NCI-H748 (cell line): Measurements from ENCODE around the gene KCNJ9.
A peak's percentile ranks its signal among the peaks of the same experiment; 100 is the strongest.

Source experiments
- DNase-seq: peaks from one replicate; lab custom pipeline; 2025; ENCODE audit not compliant: unreplicated experiment; lab: John Stamatoyannopoulos, UW

Gene KCNJ9

DNA sequence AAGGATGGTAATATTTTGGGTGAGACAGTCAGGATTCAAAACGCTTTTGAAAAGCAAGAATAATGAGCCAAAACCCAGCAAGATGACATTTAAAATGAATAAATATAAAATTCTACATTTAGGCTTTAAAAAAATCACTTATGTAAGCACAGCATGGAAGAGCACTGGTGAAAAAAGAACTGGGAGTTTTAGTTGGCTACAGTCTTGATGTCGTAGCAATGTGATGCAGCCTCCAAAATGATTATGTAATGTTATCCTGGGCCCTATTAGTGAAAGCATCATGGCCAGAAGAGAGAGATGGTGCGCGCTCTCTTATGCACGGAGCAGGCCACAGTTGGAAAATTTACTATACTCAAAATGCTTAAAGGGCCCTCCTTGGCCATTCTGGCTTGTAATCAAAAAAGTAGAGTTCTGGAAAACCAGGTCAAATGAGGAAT lies 5.1 kb downstream of the KCNJ9 start:
- no peak for DNase-seq

DNA sequence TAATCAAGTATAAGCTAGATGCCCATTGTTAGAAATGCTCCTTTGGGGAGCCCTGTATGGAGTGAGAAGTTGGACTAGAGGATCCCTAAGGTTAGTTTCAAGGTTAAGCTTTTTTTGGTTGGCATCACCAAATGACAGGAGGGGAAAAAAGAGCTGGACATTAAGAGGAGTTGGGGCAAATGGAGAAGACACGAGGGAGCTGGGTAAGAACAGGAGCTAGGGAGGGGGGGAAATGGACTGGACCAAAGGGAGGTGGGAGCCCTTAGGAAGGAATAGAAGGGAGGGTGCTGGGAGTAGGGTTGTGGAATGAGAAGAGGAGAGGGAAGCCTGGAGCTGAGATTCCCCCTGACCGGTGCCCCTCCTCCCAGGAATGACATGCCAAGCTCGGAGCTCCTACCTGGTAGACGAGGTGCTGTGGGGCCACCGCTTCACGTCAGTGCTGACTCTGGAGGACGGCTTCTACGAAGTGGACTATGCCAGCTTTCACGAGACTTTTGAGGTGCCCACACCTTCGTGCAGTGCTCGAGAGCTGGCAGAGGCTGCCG lies 5.9 kb downstream of the KCNJ9 start:
- DNase-seq, result no peak

DNA sequence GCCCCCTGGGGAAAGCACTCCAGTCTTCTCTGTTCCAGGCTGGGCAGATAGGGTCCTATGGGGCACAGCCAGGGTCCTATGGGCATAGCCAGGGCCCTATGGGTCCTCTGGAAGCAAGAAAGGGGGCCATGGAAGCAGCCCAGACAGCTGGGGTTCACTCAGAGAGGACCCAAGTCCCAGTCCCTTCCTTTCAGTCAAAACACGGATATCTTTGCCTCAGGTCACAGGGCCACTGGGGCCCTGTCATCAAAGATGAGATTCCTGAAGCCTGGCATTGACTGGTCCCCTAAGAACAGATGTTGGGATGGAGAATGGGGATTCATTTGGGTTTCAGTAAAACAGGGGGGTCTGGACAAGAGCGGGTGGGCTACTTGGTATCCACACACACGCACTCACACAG lies 8.5 kb downstream of the KCNJ9 start:
- no peak for DNase-seq

DNA sequence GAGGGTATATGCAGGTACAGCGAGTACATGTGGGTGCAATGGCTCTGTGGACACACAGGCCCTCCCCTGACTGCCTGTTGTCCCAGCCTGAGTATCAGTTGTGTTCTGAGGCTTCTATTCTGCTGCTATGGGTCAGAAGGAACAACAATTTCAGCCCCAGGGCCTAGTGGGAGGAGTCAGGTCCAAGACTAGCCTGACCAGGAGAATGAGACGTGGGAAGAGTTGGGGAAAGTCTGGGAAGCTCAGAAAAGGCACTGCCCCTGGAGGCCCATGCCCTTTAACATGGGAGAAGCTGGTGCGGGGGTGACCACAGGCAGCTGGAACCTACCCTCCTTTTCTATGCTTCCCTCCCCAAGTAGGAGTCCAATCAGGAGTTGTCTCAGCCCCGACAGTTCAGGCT lies 9.4 kb downstream of the KCNJ9 start:
- DNase-seq, result no peak

DNA sequence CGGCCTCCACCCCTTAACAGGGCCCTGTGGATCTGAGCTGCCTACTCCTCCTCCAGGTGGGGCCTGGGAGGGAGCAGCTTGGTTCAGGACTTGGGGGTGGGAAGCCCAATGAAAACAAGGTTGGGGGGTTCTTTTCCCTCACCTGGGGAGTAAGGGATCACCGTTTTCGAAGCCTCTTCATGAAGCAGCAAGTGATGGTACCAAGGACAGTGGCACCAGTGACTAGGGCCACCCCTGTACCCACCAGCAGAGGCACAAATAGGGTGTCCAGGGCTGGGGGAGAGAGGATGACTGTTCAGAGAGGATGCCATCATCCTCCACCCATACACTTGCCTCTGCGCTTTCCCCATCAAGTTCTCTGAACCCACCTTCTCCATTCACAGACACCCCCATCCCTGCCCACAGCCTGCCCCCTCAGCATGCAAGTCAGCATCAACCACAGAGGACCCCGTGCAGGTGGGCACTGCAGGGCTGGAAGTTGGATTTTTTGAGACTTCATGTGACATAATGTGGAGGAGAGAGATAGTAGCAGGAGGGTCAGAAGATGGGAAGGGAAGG lies 10.4 kb downstream of the KCNJ9 start:
- no peak for DNase-seq

DNA sequence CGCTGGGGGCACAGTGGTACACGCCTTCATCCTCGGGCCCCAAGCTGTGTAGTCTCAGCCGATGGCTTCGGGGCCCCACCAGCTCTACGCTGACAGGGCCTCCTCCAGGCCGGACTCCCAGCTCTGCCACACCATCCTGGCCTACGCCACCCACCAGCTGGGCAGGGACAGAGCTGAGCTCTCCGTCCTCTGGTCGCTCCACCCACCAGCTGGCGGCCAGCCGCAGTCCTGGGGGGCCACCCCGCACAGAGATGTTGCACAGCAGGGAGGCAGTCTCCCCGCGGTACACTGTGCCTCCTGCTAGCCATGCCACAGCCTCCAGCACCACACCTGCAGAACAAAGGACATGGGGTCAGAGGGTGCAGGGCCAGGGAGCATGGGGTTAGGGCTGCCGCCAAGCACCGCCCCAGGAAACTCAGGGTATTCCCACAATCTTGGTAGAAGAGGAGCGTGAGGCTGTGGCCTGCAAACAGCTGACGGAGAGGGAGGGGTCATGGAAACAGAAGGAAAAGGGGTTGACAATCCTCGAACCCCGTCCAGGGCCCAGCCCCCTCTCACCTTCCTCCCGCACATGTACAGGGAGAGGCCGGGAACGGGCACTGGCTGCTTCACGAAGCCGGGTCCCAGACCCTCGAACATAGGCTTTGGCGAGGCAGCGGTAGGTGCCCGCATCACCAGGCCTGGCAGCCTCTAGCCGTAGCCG lies 11.2 kb downstream of the KCNJ9 start:
- DNase-seq, result no peak

DNA sequence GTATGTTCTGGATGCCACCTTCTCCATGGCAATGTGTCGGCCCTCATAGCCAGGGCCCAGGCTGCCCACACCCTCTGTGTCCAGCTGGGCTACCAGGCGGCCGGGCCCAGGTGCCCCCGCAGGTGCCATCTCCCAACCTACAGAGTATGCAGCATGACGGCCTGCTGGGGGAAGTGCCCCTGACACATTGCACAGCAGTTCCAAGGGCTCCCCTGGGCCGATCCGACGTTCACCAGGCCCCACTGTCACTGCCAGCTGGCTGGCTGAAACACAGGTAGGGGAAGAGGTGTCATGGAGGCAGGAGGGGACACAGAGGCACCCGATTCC lies 11.7 kb downstream of the KCNJ9 start:
- DNase-seq, result no peak

DNA sequence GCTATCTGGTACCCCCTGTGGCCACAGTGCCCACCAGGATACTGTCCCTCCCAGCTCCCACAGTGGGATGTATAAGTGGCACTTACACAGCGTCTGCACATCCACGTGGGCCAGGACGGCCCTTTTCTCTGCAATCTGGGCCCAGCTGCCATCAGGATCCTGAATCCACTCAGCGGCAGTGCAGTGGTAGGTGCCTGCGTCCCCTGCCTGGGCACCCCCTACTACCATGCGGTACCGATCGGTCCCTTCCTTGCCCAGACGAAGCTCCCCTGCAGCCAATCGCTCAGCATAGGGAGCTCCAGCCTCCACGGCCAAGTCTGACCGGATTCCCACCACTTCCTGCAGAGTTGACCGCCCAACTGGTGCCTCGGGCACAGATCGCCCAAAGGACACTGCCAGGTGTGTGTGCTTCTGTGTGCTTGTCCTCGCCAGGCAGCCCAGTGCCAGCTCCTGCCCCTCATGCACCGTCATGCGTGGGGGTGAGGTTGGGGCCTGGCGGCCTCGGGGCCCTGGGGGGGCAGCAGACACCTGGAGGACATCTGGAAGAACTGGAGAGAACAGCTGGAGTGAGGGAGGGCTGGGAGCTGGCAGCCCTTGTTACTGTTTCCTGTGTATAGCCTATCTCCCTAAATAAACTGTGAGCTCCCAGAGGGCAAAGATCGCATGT lies 12.4 kb downstream of the KCNJ9 start:
- DNase-seq, result no peak

DNA sequence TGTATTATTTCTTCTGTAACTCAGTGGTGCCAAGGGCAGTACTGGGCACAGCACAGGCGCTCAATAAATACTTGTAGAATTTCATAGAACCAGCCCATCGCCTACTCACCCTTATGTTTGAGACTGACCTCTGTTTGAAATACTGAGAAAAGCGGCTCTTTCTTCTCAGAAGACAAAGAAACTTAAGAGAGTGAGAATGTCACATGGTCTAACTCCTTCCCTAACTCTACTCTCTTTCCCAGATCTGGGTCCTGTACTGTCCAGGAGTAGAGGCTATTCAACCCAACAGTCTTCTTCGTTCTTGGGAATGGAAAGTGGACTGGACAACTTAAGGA lies 12.9 kb downstream of the KCNJ9 start:
- no peak for DNase-seq

DNA sequence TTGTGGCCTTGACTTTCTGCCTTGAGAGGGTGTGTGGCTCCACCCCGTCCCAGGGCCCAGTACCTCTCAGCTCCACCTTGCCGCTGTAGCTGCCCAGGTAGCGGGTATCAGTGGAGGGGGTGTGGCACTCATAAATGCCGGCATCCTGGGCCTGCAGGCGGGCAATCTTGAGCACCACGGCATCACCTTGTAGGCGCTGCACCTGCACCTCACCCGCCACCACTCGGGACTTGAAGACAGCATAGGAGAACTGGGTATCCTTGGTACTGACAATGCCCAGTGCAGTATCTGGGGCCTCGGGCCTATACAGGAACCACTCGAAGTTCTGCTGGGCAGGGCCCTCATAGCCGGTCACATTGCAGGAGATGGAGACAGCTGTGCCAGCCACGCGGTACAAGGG lies 13.5 kb downstream of the KCNJ9 start:
- DNase-seq, result no peak

DNA sequence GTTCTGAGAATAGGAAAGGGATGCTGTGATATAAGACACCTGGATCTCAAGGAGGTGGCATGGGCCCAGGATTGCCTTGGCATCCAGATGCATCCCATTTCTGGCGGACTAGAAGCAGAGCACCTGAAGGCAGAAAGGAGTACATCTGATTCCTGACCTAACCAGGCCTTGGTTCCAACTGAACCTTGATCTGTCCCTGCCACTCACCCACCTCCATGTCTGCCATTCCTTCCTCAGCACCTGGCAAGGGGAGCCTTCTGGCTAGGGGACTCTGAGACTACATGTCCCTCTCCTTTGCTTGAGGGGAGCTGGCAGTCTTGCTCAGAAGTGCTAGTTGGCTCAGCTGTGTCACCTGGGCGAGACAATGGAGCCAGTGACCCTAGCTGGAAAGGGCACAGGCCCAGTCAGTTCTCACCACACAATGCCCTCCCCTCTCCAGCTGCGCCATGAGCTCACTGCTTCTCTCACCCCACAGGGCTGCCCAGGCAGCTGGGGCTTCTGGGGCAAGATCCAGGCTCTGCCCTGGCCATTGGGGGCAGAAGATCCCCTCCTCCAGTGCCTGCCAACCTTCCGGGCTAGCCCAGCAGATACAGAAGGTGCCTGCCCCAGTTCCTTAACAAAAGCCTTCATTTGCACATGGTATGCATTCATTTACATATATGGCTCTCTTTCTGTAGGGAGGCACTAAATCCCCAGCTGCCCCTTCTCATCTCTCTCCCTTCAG lies 14.2 kb downstream of the KCNJ9 start:
- DNase-seq, result peak; percentile 7

DNA sequence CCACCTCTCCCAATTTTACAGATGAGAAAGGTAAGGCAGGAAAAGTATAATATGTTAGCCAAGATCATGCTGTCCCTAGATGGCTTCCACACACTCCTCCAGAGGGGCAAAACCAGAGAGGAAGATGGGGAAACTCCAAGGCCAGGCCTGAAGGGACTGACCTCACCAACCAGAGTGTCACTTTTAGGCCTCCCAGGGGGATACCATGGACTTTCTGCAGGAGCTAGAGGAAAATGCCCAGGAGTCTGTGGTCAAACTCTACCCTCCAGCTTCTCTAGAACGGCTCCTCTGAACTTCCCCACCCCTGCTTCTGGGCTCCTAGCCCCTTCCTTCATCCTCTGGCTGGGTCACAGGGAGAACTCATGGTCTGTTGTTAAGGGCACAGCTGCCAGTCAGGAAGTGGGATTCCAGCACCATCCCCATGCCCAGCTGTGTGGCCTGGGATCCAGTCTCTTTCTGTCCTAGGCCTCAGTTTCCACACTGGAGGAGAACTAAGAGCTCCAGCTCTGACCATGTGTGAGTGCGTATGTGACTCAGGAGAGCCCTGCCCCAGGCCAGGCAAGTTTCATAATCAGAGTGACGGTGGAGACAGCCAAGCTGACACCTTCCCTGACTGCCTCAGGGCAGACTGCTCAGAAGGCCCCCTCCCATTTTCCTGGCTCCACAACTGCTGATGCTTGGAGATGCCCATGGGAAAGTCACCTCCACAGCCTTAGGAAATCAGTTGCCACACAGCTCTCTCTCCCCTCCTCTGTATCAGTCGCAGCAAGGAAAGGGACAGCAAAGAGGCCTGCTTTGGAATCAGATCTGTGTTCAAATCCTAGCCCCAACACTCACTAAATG lies 15.2 kb downstream of the KCNJ9 start:
- no peak for DNase-seq

DNA sequence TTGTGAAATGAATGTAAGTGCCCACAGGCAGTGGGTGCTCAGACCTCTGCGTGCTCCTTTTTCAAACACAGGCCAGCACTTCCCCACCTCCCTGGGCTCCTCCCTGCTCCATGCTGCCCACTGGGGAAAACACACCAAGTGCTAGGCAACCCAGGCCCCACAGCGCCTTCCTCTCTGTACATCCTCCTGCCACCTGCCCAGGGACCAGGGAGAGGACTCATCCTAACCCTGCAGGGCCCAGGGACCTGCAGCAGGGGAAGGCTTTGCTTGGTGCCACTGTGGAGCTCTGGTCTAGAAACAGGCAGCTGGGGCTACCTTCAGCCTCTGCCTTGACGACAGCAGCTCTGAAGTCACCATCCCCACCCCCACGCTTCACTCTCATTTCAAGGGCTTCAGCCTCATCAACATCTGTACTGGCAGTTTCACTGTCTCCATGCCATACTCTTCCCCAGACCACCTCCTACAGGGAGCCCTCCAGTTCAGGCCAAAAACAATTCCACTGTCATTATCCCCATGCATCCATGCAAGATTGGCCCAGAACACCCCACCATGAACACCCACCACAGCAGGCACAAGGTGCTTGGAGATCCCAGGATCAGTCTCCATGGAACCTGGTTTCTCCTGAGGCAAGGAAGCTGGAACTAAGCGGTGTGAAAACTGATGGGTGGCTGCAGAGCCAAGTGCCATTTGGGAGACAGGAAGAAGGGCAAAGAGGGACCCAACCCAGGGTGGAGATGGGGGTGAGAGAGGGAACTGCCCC lies 16.0 kb downstream of the KCNJ9 start:
- peak; percentile 32 for DNase-seq

DNA sequence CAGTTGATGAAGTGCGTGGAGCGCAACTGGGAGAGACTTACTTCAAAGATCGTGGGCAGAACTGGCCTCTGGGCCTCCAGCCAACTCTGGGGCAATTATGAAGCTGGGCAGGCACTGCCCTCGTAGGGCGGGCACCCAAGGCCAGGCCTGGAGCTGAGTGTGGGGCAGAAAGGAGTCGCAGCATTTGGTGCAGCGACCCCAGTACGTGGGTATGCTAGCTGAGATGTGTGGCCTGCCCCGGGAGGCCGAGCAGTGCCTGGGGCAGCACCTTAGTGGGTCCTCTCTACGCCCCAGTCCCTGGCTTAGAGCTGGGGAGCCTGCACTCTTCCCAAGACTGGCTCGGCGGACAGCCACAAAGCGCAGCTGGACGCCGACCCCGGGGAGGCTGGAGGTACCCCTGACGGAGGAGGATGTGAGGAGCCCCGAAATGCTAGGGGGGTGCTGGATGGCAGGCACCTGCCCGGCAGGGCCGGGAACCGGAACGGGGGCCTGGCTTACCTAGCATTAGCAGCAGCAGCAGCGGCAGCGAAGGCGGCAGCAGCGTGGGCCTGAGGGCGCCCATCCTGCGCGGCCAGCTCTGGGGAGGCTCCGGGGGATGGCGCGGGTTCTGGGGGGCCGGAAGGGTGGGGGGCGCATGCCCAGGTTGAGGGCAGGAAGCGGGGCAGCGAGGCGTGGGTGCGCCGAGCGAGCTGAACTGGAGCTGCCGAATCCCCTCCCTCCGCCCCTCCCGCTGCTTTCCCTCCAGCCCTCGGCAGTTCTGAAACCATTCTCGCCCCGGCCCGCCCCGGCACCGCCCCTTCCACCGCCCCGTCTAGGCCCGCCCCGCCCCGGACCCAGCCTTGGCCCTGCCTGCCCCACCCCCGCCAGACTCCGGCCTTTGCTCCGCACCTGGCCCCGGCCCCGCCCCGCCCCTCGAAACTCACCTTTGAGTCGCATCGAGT lies 16.8 kb downstream of the KCNJ9 start, which contains the start of gene IGSF8:
Gene IGSF8, minus strand, starts transcription at position 709 of the 941 bp plus-strand sequence. Its CDS starts 147 bp downstream, at position 562.
- peak; percentile 88 for DNase-seq

DNA sequence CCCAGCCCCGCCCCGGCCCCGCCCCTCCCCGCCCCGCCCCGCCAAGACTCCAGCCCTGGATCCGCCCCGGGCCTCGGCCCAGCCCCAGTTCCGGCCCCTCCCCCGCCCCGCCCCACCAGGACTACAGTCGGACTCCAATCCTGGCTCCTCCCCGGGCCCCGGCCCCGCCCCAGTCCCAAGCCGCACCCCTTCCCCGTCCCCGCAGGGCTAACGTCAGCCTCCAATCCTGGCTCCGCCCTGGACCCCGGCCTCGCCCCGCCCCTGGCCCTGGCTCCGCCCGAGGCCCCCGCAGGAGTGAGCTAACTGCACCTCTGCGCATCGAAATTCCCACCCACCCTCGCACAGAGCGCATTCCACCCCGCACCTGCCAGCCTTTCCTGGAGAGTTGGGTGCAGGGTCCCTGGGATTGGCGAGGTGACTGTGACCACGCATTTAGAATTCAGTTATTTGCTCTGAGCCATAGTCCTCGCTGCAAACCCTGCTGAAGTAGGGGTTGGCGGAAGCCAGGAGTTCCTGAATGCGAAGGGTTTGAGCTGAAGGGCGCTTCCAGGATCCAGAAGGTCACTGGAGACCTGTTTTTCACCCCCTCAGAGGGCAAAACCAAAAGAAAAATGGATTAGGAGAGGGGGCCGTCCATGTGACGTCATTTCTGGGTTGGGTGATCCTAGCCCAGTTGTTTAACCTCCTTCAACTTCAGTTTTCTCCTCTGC lies 17.7 kb downstream of the KCNJ9 start:
- DNase-seq, result peak; percentile 90

DNA sequence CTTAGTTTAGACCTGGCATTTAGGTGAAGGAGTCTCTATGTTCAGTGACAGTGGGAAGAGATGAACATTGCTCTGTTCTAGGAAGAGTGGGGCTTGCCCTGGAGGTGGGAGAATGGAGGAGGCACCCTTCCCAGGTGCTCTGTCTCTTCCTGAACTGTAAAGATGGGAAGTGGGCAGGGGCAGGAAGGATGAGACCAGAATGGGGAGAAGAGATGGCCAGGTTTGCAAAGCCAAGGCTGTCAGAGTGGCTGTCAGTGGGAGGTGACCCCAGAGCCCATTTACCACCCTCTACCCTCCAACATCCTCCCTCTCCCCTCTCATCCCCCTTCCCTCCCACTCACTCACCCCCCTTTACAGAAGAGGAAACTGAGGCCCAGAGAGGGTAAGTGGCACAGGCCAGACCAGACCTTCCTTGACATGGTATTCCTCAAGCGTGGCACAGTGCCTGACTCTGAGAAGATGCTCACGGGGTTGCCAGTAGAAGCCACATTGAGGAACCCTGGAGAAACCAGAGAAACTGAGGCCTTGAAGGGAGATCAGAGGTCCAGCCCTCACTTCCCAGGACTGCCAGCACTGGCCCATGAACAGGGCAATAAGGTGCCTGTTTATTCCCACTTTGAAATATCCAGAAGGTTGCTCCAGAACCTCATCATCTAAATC lies 18.5 kb downstream of the KCNJ9 start:
- DNase-seq, result no peak

DNA sequence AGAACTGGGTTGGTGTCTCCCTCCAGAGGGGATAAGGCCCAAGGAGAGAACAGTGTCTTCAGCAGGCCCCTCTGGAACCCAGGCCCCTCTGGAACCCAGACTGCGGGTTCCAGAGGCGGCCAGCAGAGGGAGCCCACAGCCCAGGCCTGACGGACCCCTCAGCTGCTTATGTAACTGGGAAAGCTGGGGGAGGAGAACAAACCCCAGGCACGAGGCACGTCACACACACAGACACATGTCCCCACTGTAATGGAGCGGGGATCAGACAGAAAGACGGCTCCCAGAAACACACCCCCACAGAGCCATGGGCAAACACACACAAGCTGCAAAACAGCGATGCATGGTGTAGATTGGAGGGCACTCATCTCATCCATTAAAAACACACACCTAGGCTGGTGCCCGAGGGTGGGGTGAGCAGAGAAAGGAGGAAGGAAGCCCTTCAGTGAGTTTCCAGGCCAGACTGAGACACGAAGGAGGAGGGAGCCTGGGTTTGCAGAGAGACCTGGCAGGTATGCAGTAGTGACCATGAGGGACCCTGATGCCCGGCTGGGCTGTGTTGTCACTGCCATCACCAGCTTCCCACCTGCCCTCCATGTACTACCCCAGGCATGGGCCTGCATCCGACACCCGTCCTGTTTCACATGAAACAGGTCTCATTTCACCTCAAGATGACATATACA lies 19.8 kb downstream of the KCNJ9 start:
- peak; percentile 79 for DNase-seq
